H1 (cell line): ENCODE data around the gene ALOX15B. TPM values are rescaled to one million over a fixed set of nuclear protein-coding genes. Genes with fewer than 3 reads are reported as not detected.

Experiments used
- CTCF ChIA-PET: fragments of 300-600 bp; sonication (Branson Sonifier 250); formaldehyde crosslinking; loops from one replicate; lab custom pipeline; 2021; ENCODE audit not compliant: partially characterized antibody; lab: Charles Lee
- POLR2A ChIA-PET: fragments of 300-600 bp; sonication (Branson Sonifier 250); formaldehyde crosslinking; loops from one replicate; lab custom pipeline; 2021; ENCODE audit warnings: inconsistent platforms; ENCODE audit not compliant: partially characterized antibody; lab: Charles Lee
- DNase-seq, 2 experiments: peaks; one replicate each; pipeline versions ENCODE4 v3.0.0 to v3.0.0-alpha.2; 2010 to 2022; ENCODE audit warnings: low spot score in 2 of 2, low read depth in 1 of 2, mixed read lengths in 1 of 2
- FAIRE-seq: peaks from 2 replicates; lab custom pipeline; 2011; peaks lifted over from hg19 to GRCh38; lab: Jason Lieb, UNC
- H2AFZ ChIP-seq: 2 replicates; pipeline ENCODE4 v1.8.1; 2012; ENCODE audit warnings: low read length, inconsistent platforms
- H2AK5ac ChIP-seq: 2 replicates; pipeline ENCODE4 v1.6.1; 2013; ENCODE audit warnings: low read depth, low read length
- H2BK120ac ChIP-seq: replicated peaks from 2 replicates; pipeline ENCODE3; 2013; ENCODE audit warnings: low read depth, low read length, inconsistent platforms
- H2BK12ac ChIP-seq: 2 replicates; pipeline ENCODE4 v1.6.1; 2013; ENCODE audit warnings: low read depth, low read length
- H2BK15ac ChIP-seq: 2 replicates; pipeline ENCODE4 v1.6.1; 2013; ENCODE audit warnings: low read length
- H2BK20ac ChIP-seq: 2 replicates; pipeline ENCODE4 v1.6.1; 2013; ENCODE audit warnings: low read length
- H2BK5ac ChIP-seq: 2 replicates; pipeline ENCODE4 v1.6.1; 2013; ENCODE audit warnings: low read depth, low read length
- H3K14ac ChIP-seq: 2 replicates; pipeline ENCODE4 v1.6.1; 2013; ENCODE audit warnings: inconsistent platforms; ENCODE audit not compliant: insufficient read length
- H3K18ac ChIP-seq: 2 replicates; pipeline ENCODE4 v1.6.1; 2013; ENCODE audit warnings: low read length; ENCODE audit errors: extremely low read depth
- H3K23ac ChIP-seq: 2 replicates; pipeline ENCODE4 v1.6.1; 2013; ENCODE audit warnings: inconsistent platforms; ENCODE audit not compliant: insufficient read length
- H3K23me2 ChIP-seq: 2 replicates; pipeline ENCODE4 v1.6.1; 2013; ENCODE audit warnings: low read depth, low read length
- H3K27ac ChIP-seq: 2 replicates; pipeline ENCODE4 v1.6.1; 2011; ENCODE audit warnings: low read depth, low read length, inconsistent platforms
- H3K27me3 ChIP-seq, 4 experiments: replicated peaks in 1 of 4; 1 replicate in 1 of 4; 2 replicates in 3 of 4; pipeline versions ENCODE4 v1.6.1 to v1.8.1; 2011 to 2013; ENCODE audit warnings: low read length in 3 of 4, mild to moderate bottlenecking in 3 of 4, inconsistent platforms in 2 of 4, mixed read lengths in 2 of 4, moderate library complexity in 1 of 4; ENCODE audit not compliant: control insufficient read depth in 3 of 4, insufficient read depth in 3 of 4; ENCODE audit errors: extremely low read depth in 1 of 4
- H3K36me3 ChIP-seq, 4 experiments: 2 replicates each; pipeline versions ENCODE4 v1.6.1 to v1.8.1; 2011 to 2013; ENCODE audit warnings: mild to moderate bottlenecking in 4 of 4, low read length in 3 of 4, moderate library complexity in 2 of 4, control low read depth in 1 of 4, inconsistent platforms in 1 of 4; ENCODE audit not compliant: insufficient read depth in 4 of 4, control insufficient read depth in 2 of 4
- H3K4ac ChIP-seq: replicated peaks from 2 replicates; pipeline ENCODE3; 2013; ENCODE audit warnings: low read length, low read depth, mixed read lengths, inconsistent platforms; ENCODE audit not compliant: insufficient read length
- H3K4me1 ChIP-seq, 4 experiments: replicated peaks in 1 of 4; 1 replicate in 1 of 4; 2 replicates in 3 of 4; pipeline versions ENCODE4 v1.6.1 to v1.8.1; 2011 to 2013; ENCODE audit warnings: low read length in 3 of 4, inconsistent platforms in 2 of 4, mixed read lengths in 1 of 4; ENCODE audit not compliant: insufficient read depth in 4 of 4, control insufficient read depth in 3 of 4
- H3K4me2 ChIP-seq, 2 experiments: 2 replicates each; pipeline versions ENCODE4 v1.6.1 to v1.8.1; 2011 to 2013; ENCODE audit warnings: low read depth in 2 of 2, low read length in 2 of 2, control low read depth in 1 of 2, inconsistent platforms in 1 of 2, mild to moderate bottlenecking in 1 of 2; ENCODE audit not compliant: insufficient read depth in 1 of 2
- H3K4me3 ChIP-seq, 4 experiments: fragments of 200-600, 300-600 bp in 1 of 4; sonication (generic), shearing (Covaris generic), sonication (Bioruptor Twin) in 1 of 4; 2 replicates each; pipeline versions ENCODE4 v1.5.1 to v1.8.1; 2011 to 2016; ENCODE audit warnings: low read length in 4 of 4, low read depth in 3 of 4, control low read depth in 2 of 4, inconsistent platforms in 2 of 4, mild to moderate bottlenecking in 2 of 4, mixed read lengths in 1 of 4, moderate library complexity in 1 of 4; ENCODE audit not compliant: insufficient read depth in 2 of 4; ENCODE audit errors: extremely low read depth in 1 of 4
- H3K56ac ChIP-seq: replicated peaks from 2 replicates; pipeline ENCODE3; 2013; ENCODE audit warnings: low read depth, mild to moderate bottlenecking, mixed read lengths, low read length, inconsistent platforms; ENCODE audit not compliant: insufficient read length
- H3K79me1 ChIP-seq: 2 replicates; pipeline ENCODE4 v1.6.1; 2013; ENCODE audit warnings: low read depth, low read length, control low read depth
- H3K79me2 ChIP-seq, 2 experiments: 2 replicates each; pipeline versions ENCODE4 v1.6.1 to v1.8.1; 2012 to 2013; ENCODE audit warnings: low read length in 2 of 2, mild to moderate bottlenecking in 2 of 2, inconsistent platforms in 1 of 2; ENCODE audit not compliant: insufficient read depth in 2 of 2, control insufficient read depth in 1 of 2
- H3K9ac ChIP-seq, 4 experiments: replicated peaks in 1 of 4; 1 replicate in 1 of 4; 2 replicates in 3 of 4; pipeline versions ENCODE4 v1.6.1 to v1.8.1; 2011 to 2013; ENCODE audit warnings: low read depth in 3 of 4, low read length in 3 of 4, control low read depth in 2 of 4, mild to moderate bottlenecking in 2 of 4, moderate library complexity in 2 of 4, inconsistent platforms in 1 of 4; ENCODE audit errors: extremely low read depth in 1 of 4
- H3K9me3 ChIP-seq, 2 experiments: 2 replicates each; pipeline versions ENCODE4 v1.6.1 to v1.8.1; 2012 to 2013; ENCODE audit warnings: mild to moderate bottlenecking in 2 of 2, moderate library complexity in 2 of 2, control low read depth in 1 of 2, inconsistent platforms in 1 of 2, low read depth in 1 of 2, low read length in 1 of 2, mixed read lengths in 1 of 2; ENCODE audit not compliant: insufficient read depth in 2 of 2
- H4K20me1 ChIP-seq, 2 experiments: replicated peaks in 1 of 2; 2 replicates each; pipeline versions ENCODE3 to v1.8.1; 2011 to 2013; ENCODE audit warnings: inconsistent platforms in 2 of 2, low read length in 2 of 2, mild to moderate bottlenecking in 1 of 2; ENCODE audit not compliant: insufficient read depth in 2 of 2, control insufficient read depth in 1 of 2
- H4K5ac ChIP-seq: 2 replicates; pipeline ENCODE4 v1.6.1; 2013; ENCODE audit warnings: low read length, low read depth, mixed read lengths, inconsistent platforms; ENCODE audit not compliant: insufficient read length
- H4K8ac ChIP-seq: 2 replicates; pipeline ENCODE4 v1.8.0; 2013; ENCODE audit warnings: mild to moderate bottlenecking, moderate library complexity, low read length, inconsistent platforms; ENCODE audit not compliant: insufficient read depth; ENCODE audit errors: extremely low read depth
- H4K91ac ChIP-seq: replicated peaks from 2 replicates; pipeline ENCODE3; 2013; ENCODE audit warnings: low read length, mixed read lengths, inconsistent platforms; ENCODE audit not compliant: insufficient read length
- BRCA1 ChIP-seq: IDR thresholded peaks from 2 replicates; pipeline ENCODE4 v1.6.1; 2012; ENCODE audit warnings: low read depth, low read length, improper control_type of control experiment
- EP300 ChIP-seq, 2 experiments: IDR thresholded peaks; 1 replicate in 1 of 2; 2 replicates in 1 of 2; pipeline ENCODE4 v1.6.1; 2011 to 2012; ENCODE audit warnings: low read depth in 2 of 2, low read length in 2 of 2, mild to moderate bottlenecking in 2 of 2, borderline replicate concordance in 1 of 2, inconsistent platforms in 1 of 2, moderate library complexity in 1 of 2
- KDM1A ChIP-seq: fragments of 200-600, 300-600 bp; sonication (generic); IDR thresholded peaks from 2 replicates; pipeline ENCODE4 v1.7.1; 2016; ENCODE audit warnings: mild to moderate bottlenecking, low read length, borderline replicate concordance
- NRF1 ChIP-seq: IDR thresholded peaks from 2 replicates; pipeline ENCODE4 v1.6.1; 2011; ENCODE audit warnings: mild to moderate bottlenecking, low read depth, low read length, improper control_type of control experiment
- RAD21 ChIP-seq, 2 experiments: IDR thresholded peaks in 1 of 2; conservative IDR thresholded peaks in 1 of 2; 2 replicates each; pipeline ENCODE4 v1.6.1; 2011; ENCODE audit warnings: low read depth in 2 of 2, low read length in 2 of 2, improper control_type of control experiment in 1 of 2, inconsistent platforms in 1 of 2, mild to moderate bottlenecking in 1 of 2, moderate library complexity in 1 of 2
- RNF2 ChIP-seq: fragments of 200-900, 300-1000 bp; sonication (generic); IDR thresholded peaks from 2 replicates; pipeline ENCODE4 v1.7.1; 2016; ENCODE audit warnings: borderline replicate concordance, low read depth, mild to moderate bottlenecking, antibody characterized with exemption, low read length; ENCODE audit not compliant: poor library complexity, severe bottlenecking; ENCODE audit errors: missing control alignments
- SRF ChIP-seq: IDR thresholded peaks from 2 replicates; pipeline ENCODE4 v1.6.1; 2011; ENCODE audit warnings: mild to moderate bottlenecking, low read depth, low read length, moderate library complexity
- WGBS, 2 experiments: shearing (Covaris generic) in 1 of 2; methylation state at CpG; one replicate each; pipeline versions ENCODE4 v1.1.6 to v1.1.7; 2013 to 2015; ENCODE audit warnings: low lambda C conversion rate in 2 of 2, mixed read lengths in 2 of 2, inconsistent platforms in 1 of 2, low coverage in 1 of 2, missing lambda C conversion rate in 1 of 2; ENCODE audit not compliant: insufficient replicate concordance in 2 of 2, insufficient coverage in 1 of 2, insufficient read length in 1 of 2; ENCODE audit errors: extremely low coverage in 1 of 2, missing lambda C conversion rate in 1 of 2; 5-methylcytosine and 5-hydroxymethylcytosine counted together
- polyA plus RNA-seq, 7 experiments: library from polyadenylated mRNA; depleted of rRNA in 3 of 7; stranded (reverse) in 5 of 7; unstranded in 2 of 7; fragments of >200 nt in 5 of 7; fragments of 200-250 nt in 2 of 7; gene quantifications; 1 replicate in 5 of 7; 2 replicates in 1 of 7; 4 replicates in 1 of 7; pipeline versions ENCODE4 v1.2.1 to v1.2.3, GENCODE V29; 2011 to 2013; ENCODE audit warnings: missing spikeins in 2 of 7, mixed read lengths in 2 of 7
- total RNA-seq: library from RNA; stranded (reverse); fragmentation: NEBNext Ultra II Directional; extraction: Animal tissue kit (Norgen Biotek cat#: 25700); gene quantifications from 2 replicates; pipeline ENCODE4 v1.2.1, GENCODE V29; 2021
- TF ChIP-seq, protein P1 (sequence below), 3 experiments: IDR thresholded peaks; 1 replicate in 2 of 3; 2 replicates in 1 of 3; pipeline versions ENCODE4 v1.5.1 to v1.6.1; 2011; ENCODE audit warnings: low read length in 3 of 3, mild to moderate bottlenecking in 3 of 3, inconsistent platforms in 2 of 3, low read depth in 1 of 3, moderate library complexity in 1 of 3; ENCODE audit not compliant: insufficient read depth in 1 of 3; ENCODE audit errors: control extremely low read depth in 1 of 3
- TF ChIP-seq, protein P2 (sequence below): IDR thresholded peaks from 2 replicates; pipeline ENCODE4 v1.6.1; 2012; ENCODE audit warnings: inconsistent platforms

Gene ALOX15B
- total and polyA plus RNA-seq, 2 of the 8 experiments (the other 6 are each of a cell fraction or from before 2014, with no cell fraction given) = 0.63 to 0.91 TPM

DNA sequence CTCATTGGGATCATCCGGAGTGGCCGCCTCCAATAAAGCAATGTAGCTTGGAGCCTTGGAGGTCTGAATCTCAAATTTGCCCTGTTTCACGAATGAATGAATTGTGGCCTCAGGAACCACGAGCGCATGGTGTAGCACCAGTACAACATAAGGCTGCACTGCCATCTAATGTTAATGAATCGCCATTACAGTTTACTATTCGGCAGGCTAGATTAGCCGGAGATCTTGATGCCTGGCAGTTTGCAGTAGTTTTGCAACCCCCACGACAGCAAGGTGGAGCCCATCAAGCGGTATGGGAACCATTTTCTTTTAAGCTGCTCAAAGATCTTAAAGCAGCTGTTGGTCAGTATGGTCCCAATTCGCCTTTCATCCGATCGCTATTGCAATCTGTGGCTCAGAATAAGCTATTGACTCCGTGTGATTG, 18.8 kb downstream of the ALOX15B start:
- no peak overlapping the region for H4K5ac ChIP-seq
- no peak overlapping the region for H2AK5ac ChIP-seq
- peak overlapping the region; percentile 44 to 57 for H3K4me2 ChIP-seq
- no peak overlapping the region for H3K23ac ChIP-seq
- peaks cover 3% of the 10 kb centered on the region; the same call in 1 of the 2 replicates for H3K23me2 ChIP-seq
- no peaks in the 10 kb centered on the region for H3K79me2 ChIP-seq
- peak overlapping the region; percentile 85 for H2AFZ ChIP-seq
- peaks cover 1 to 16% (median 13%) of the 10 kb centered on the region in 4 experiments; a peak in 5 of 7 replicates for H3K27me3 ChIP-seq
- H2BK5ac ChIP-seq = 0 out of 2 replicates have a peak overlapping the region, but pooled peaks have one; percentile 18
- no peak overlapping the region for H2BK20ac ChIP-seq
- no peak overlapping the region for H3K4ac ChIP-seq
- CTCF ChIA-PET = interaction anchor here (0.6 to 11.6 kb wide), 58 partner anchors 9 to 314 kb away, joined by 3 to 270 read pairs (median 4); partner anchors contain the start of genes ALOX12B, ALOX15B, ALOXE3 and GUCY2D
- no peak overlapping the region for H2BK15ac ChIP-seq
- 0 out of 2 replicates have a peak overlapping the region, but pooled peaks have one; percentile 29 for H2BK12ac ChIP-seq
- H3K36me3 ChIP-seq = no peaks in the 10 kb centered on the region
- FAIRE-seq = peak; percentile 98
- no peaks in the 10 kb centered on the region for H3K79me1 ChIP-seq
- DNase-seq = peak in 1 of 2 experiments; percentile 56
- no peak overlapping the region for H4K91ac ChIP-seq
- peak overlapping the region in 1 of 4 experiments; percentile 34; a peak in 2 of 8 replicates for H3K4me3 ChIP-seq
- POLR2A ChIA-PET = no interaction called here
- no peak overlapping the region for H3K27ac ChIP-seq
- H4K20me1 ChIP-seq = no peaks in the 10 kb centered on the region
- no peak overlapping the region for H3K14ac ChIP-seq
- no peak overlapping the region for H3K56ac ChIP-seq
- no peak overlapping the region for H2BK120ac ChIP-seq
- H4K8ac ChIP-seq = no peak overlapping the region
- H3K9me3 ChIP-seq = no peaks in the 10 kb centered on the region
- peaks cover 0 to 12% (median 7%) of the 10 kb centered on the region in 4 experiments; a peak in 4 of 7 replicates for H3K4me1 ChIP-seq
- H3K18ac ChIP-seq = no peak overlapping the region
- 12% methylated on average over 14 of the region's 14 CpGs; no CpG with 5 or more reads in 1 of the 2 experiments for WGBS, 2 experiments
- H3K9ac ChIP-seq = no peak overlapping the region
- TF ChIP-seq EP300 (IDR thresholded peaks at IDR 0.05; ENCODE audit: borderline replicate concordance in 1 of 2, low read depth in 2 of 2, low read length in 2 of 2) (no peak), KDM1A (no peak), NRF1 (no peak), RAD21 (IDR thresholded peaks at IDR 0.05 in 1 of 2, conservative IDR thresholded peaks at IDR 0.05 in 1 of 2; ENCODE audit: low read depth in 2 of 2, low read length in 2 of 2) (peak; percentile 92 to 96), SRF (no peak), BRCA1 (no peak), RNF2 (no peak)
- TF ChIP-seq, protein P1, sequence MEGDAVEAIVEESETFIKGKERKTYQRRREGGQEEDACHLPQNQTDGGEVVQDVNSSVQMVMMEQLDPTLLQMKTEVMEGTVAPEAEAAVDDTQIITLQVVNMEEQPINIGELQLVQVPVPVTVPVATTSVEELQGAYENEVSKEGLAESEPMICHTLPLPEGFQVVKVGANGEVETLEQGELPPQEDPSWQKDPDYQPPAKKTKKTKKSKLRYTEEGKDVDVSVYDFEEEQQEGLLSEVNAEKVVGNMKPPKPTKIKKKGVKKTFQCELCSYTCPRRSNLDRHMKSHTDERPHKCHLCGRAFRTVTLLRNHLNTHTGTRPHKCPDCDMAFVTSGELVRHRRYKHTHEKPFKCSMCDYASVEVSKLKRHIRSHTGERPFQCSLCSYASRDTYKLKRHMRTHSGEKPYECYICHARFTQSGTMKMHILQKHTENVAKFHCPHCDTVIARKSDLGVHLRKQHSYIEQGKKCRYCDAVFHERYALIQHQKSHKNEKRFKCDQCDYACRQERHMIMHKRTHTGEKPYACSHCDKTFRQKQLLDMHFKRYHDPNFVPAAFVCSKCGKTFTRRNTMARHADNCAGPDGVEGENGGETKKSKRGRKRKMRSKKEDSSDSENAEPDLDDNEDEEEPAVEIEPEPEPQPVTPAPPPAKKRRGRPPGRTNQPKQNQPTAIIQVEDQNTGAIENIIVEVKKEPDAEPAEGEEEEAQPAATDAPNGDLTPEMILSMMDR (IDR thresholded peaks at IDR 0.05; ENCODE audit: control extremely low read depth in 1 of 3, insufficient read depth in 1 of 3, low read depth in 1 of 3, low read length in 3 of 3) = peak in 2 of 3 experiments; percentile 81 to 88; a peak in 3 of 4 replicates
- TF ChIP-seq, protein P2, sequence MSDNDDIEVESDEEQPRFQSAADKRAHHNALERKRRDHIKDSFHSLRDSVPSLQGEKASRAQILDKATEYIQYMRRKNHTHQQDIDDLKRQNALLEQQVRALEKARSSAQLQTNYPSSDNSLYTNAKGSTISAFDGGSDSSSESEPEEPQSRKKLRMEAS = peak; percentile 90
